K562 (cell line): ENCODE data around the gene FCHSD1. TPM values are rescaled to one million over a fixed set of nuclear protein-coding genes. Genes with fewer than 3 reads are reported as not detected.

ENCODE experiments used
- CHCHD3 ChIP-seq: fragments of 250-450 bp; sonication (Bioruptor Pico); IDR thresholded peaks from 2 replicates; pipeline ENCODE4 v2.1.2; 2022; ENCODE audit warnings: mild to moderate bottlenecking
- E2F1 ChIP-seq: sonication (generic); formaldehyde crosslinking; IDR thresholded peaks from 2 replicates; pipeline ENCODE4 v1.8.1; 2023; ENCODE audit warnings: mild to moderate bottlenecking, missing genetic modification reagents, moderate library complexity
- EGR1 ChIP-seq: fragments of 450-650 bp; conservative IDR thresholded peaks from 2 replicates; pipeline ENCODE4 v1.6.1; 2017; ENCODE audit warnings: mild to moderate bottlenecking
- GTF2A2 ChIP-seq: IDR thresholded peaks from 2 replicates; pipeline ENCODE4 v1.6.1; 2016; ENCODE audit warnings: mild to moderate bottlenecking, missing genetic modification characterization, missing compliant biosample characterization
- MXI1 ChIP-seq: IDR thresholded peaks from 2 replicates; pipeline ENCODE4 v1.6.1; 2011; ENCODE audit warnings: low read depth, mild to moderate bottlenecking, improper control_type of control experiment, low read length
- NFYB ChIP-seq: IDR thresholded peaks from 2 replicates; pipeline ENCODE4 v1.6.1; 2011; ENCODE audit warnings: mild to moderate bottlenecking, moderate library complexity; ENCODE audit not compliant: insufficient read length; ENCODE audit errors: extremely low read depth
- PPARD ChIP-seq: fragments of 250-450 bp; sonication (Bioruptor Pico); IDR thresholded peaks from 2 replicates; pipeline ENCODE4 v1.8.0; 2022; ENCODE audit warnings: inconsistent platforms, mild to moderate bottlenecking, moderate library complexity
- TARDBP ChIP-seq: fragments of 450-650 bp; IDR thresholded peaks from 2 replicates; pipeline ENCODE4 v1.6.1; 2016
- ZNF586 ChIP-seq: fragments of 450-650 bp; formaldehyde crosslinking; conservative IDR thresholded peaks from 2 replicates; pipeline ENCODE4 v1.4.0; 2020; ENCODE audit warnings: mild to moderate bottlenecking, moderate library complexity
- ZNF695 ChIP-seq: fragments of 450-650 bp; formaldehyde crosslinking; IDR thresholded peaks from 2 replicates; pipeline ENCODE4 v1.4.0; 2020; ENCODE audit warnings: mild to moderate bottlenecking, moderate library complexity
- polyA plus RNA-seq, 8 experiments: library from polyadenylated mRNA; depleted of rRNA in 4 of 8; stranded (reverse) in 5 of 8; unstranded in 3 of 8; fragments of >200 nt; fragmentation: Nextera tagmentation in 2 of 8; fragmentation: Illumina TruSeq in 1 of 8; extraction: Ambion mirVana in 2 of 8; extraction: Trizol in 1 of 8; gene quantifications; 2 replicates each; pipeline versions ENCODE4 v1.2.1 to v1.2.3, GENCODE V29; 2011 to 2014; ENCODE audit warnings: inconsistent platforms in 1 of 8, missing spikeins in 1 of 8
- total RNA-seq, 7 experiments: library from RNA; depleted of rRNA in 6 of 7; stranded (reverse); fragments of >200 nt in 6 of 7; fragmentation: Illumina TruSeq in 2 of 7; extraction: Trizol in 2 of 7; gene quantifications; 2 replicates each; pipeline versions ENCODE4 v1.2.1 to v1.2.3, GENCODE V29; 2011 to 2021; ENCODE audit warnings: low replicate concordance in 1 of 7
- TF ChIP-seq, protein P1 (sequence below): sonication (generic); formaldehyde crosslinking; IDR thresholded peaks from 2 replicates; pipeline ENCODE4 v1.8.0; 2023; ENCODE audit warnings: mild to moderate bottlenecking, missing genetic modification reagents
- TF ChIP-seq, protein P2 (sequence below): IDR thresholded peaks from 2 replicates; pipeline ENCODE4 v1.6.1; 2012; ENCODE audit warnings: low read depth, low read length, improper control_type of control experiment, borderline replicate concordance
- TF ChIP-seq, protein P3 (sequence below): sonication (generic); formaldehyde crosslinking; IDR thresholded peaks from 2 replicates; pipeline ENCODE4 v1.9.0; 2022; ENCODE audit warnings: mild to moderate bottlenecking, missing genetic modification reagents
- TF ChIP-seq, protein P4 (sequence below): sonication (generic); formaldehyde crosslinking; IDR thresholded peaks from 2 replicates; pipeline ENCODE4 v1.8.0; 2023; ENCODE audit warnings: mild to moderate bottlenecking, missing genetic modification reagents
- TF ChIP-seq, protein P5 (sequence below): fragments of 250-450 bp; sonication (Bioruptor Pico); IDR thresholded peaks from 2 replicates; pipeline ENCODE4 v1.5.0; 2021

Gene FCHSD1
- total and polyA plus RNA-seq, 9 of the 15 experiments (the other 6 are each of a cell fraction or from before 2014, with no cell fraction given) = 0.35 to 37.5 (median 13.6) TPM

DNA sequence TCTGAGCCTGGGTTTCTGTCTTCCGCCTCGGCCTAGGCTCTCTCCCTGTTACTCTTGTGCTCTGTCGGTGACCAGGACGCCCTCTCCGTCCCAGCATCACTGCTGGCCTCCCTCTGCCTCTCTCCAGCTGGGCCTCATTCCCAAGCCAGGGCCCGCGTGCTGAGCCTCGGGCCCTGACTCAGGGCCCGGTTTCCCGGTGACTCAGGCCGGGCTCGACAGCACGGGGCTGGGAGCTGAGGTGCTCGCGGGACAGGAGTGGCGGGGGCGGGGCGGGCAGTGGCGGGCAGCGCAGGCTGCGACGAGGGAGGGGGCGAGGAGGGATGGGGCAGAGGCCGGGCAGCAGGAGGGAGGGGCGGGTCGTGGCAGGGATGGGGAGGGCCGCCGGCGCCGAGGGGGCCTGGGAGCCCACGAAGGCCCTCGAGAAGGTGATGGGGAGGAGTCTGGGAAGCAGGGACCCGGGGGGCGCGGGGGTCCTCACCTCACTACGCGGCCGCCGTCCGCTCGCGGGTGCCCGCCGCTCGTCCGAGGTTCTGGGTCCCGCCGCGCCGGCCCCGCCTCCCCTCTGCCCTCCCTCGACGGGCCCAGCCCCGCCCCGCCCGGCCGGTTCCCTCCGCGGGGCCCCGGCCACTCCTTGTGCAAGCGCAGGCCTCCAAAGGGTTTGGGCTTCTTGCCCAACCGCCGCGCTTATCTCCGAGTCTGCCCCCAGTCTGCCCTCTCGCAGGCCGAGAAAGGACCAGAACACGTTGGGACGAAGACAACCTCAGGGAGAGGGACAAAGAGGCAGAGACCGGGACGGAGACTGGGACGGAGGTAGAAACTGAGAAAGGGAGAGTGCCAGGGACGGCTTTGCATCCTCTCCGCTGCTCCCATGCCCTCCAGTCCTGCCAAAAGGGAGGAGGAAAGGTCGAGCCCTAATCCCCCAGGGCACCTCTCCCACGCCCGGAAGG, 30.8 kb upstream of the FCHSD1 start, which contains the start of gene ARAP3 (continued):
- TF ChIP-seq, protein P1, sequence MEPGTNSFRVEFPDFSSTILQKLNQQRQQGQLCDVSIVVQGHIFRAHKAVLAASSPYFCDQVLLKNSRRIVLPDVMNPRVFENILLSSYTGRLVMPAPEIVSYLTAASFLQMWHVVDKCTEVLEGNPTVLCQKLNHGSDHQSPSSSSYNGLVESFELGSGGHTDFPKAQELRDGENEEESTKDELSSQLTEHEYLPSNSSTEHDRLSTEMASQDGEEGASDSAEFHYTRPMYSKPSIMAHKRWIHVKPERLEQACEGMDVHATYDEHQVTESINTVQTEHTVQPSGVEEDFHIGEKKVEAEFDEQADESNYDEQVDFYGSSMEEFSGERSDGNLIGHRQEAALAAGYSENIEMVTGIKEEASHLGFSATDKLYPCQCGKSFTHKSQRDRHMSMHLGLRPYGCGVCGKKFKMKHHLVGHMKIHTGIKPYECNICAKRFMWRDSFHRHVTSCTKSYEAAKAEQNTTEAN (CRISPR knock-in tag) = no peak
- TF ChIP-seq, protein P2, sequence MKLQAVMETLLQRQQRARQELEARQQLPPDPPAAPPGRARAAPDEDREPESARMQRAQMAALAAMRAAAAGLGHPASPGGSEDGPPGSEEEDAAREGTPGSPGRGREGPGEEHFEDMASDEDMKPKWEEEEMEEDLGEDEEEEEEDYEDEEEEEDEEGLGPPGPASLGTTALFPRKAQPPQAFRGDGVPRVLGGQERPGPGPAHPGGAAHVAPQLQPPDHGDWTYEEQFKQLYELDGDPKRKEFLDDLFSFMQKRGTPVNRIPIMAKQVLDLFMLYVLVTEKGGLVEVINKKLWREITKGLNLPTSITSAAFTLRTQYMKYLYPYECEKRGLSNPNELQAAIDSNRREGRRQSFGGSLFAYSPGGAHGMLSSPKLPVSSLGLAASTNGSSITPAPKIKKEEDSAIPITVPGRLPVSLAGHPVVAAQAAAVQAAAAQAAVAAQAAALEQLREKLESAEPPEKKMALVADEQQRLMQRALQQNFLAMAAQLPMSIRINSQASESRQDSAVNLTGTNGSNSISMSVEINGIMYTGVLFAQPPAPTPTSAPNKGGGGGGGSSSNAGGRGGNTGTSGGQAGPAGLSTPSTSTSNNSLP = no peak
- TF ChIP-seq GTF2A2 (tag) = no peak
- no peak for TF ChIP-seq ZNF695
- TF ChIP-seq E2F1 (CRISPR knock-in tag) = no peak
- no peak for TF ChIP-seq MXI1
- no peak for TF ChIP-seq PPARD (CRISPR knock-in tag)
- TF ChIP-seq EGR1 = peak; percentile 40
- no peak for TF ChIP-seq CHCHD3 (CRISPR knock-in tag)
- TF ChIP-seq, protein P3, sequence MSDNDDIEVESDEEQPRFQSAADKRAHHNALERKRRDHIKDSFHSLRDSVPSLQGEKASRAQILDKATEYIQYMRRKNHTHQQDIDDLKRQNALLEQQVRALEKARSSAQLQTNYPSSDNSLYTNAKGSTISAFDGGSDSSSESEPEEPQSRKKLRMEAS (CRISPR knock-in tag) = peak; percentile 65
- no peak for TF ChIP-seq NFYB
- TF ChIP-seq TARDBP = no peak
- TF ChIP-seq, protein P4, sequence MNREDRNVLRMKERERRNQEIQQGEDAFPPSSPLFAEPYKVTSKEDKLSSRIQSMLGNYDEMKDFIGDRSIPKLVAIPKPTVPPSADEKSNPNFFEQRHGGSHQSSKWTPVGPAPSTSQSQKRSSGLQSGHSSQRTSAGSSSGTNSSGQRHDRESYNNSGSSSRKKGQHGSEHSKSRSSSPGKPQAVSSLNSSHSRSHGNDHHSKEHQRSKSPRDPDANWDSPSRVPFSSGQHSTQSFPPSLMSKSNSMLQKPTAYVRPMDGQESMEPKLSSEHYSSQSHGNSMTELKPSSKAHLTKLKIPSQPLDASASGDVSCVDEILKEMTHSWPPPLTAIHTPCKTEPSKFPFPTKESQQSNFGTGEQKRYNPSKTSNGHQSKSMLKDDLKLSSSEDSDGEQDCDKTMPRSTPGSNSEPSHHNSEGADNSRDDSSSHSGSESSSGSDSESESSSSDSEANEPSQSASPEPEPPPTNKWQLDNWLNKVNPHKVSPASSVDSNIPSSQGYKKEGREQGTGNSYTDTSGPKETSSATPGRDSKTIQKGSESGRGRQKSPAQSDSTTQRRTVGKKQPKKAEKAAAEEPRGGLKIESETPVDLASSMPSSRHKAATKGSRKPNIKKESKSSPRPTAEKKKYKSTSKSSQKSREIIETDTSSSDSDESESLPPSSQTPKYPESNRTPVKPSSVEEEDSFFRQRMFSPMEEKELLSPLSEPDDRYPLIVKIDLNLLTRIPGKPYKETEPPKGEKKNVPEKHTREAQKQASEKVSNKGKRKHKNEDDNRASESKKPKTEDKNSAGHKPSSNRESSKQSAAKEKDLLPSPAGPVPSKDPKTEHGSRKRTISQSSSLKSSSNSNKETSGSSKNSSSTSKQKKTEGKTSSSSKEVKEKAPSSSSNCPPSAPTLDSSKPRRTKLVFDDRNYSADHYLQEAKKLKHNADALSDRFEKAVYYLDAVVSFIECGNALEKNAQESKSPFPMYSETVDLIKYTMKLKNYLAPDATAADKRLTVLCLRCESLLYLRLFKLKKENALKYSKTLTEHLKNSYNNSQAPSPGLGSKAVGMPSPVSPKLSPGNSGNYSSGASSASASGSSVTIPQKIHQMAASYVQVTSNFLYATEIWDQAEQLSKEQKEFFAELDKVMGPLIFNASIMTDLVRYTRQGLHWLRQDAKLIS (CRISPR knock-in tag) = peak; percentile 62
- TF ChIP-seq, protein P5, sequence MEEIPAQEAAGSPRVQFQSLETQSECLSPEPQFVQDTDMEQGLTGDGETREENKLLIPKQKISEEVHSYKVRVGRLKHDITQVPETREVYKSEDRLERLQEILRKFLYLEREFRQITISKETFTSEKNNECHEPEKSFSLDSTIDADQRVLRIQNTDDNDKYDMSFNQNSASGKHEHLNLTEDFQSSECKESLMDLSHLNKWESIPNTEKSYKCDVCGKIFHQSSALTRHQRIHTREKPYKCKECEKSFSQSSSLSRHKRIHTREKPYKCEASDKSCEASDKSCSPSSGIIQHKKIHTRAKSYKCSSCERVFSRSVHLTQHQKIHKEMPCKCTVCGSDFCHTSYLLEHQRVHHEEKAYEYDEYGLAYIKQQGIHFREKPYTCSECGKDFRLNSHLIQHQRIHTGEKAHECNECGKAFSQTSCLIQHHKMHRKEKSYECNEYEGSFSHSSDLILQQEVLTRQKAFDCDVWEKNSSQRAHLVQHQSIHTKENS (CRISPR knock-in tag) = no peak
- TF ChIP-seq ZNF586 (CRISPR knock-in tag) = no peak
